Measurements from ENCODE around the gene MPV17L2.
"Not testable (repeated sequence)": the region's sequence is repeated elsewhere in the genome, so short reads cannot be mapped to it uniquely, and the experiment has no call there.

The MPV17L2 gene

DNA sequence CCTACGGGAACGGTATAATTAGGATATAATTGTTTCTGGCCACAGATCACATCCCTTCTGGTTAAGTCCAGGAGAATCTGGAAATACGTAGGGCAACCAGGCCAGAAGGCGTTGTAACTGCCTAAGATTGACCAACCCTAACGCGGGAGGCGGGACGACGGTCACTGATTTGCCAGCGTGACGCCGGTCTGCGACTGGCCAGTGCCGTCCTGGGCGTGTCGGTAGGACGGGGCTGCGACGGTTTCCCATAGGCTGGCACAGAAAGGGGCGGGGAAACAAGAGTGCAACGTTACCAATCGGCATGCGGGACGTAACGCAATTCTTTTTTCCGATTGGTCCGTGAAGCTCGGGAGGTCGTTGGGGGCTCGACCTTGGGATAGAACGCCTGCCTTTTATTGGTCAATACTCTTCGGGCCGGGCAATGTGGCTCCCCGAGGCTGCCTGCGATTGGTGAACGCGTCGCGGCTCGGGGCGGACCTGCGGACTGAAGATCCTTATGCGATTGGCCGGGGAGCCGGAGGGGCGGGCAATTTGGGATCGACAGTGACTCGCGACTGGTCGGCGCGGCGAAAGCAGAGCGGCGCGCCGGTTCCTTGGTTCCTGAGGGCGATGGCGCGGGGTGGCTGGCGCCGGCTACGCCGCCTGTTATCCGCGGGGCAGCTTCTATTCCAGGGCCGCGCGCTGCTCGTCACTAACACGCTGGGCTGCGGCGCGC lies at the start of gene MPV17L2:
TSS of gene MPV17L2 (plus strand) at position 546 of the 715 bp plus-strand sequence. CDS start at position 610, 64 bp downstream.
- peak; percentile 99 to 100 (median 100) for DNase-seq

- DNase-seq, result no peak
Observed at GRCh38 chr19:18143902-18144301, 49.1 kb upstream of the MPV17L2 start.

GRCh38 chr19:18144361-18144760 lies 48.7 kb upstream of the MPV17L2 start:
- DNase-seq, result no peak

- no peak for DNase-seq
Observed at GRCh38 chr19:18144906-18145305, 48.1 kb upstream of the MPV17L2 start.

GRCh38 chr19:18145391-18145999 lies 47.5 kb upstream of the MPV17L2 start:
- DNase-seq, result no peak

DNA sequence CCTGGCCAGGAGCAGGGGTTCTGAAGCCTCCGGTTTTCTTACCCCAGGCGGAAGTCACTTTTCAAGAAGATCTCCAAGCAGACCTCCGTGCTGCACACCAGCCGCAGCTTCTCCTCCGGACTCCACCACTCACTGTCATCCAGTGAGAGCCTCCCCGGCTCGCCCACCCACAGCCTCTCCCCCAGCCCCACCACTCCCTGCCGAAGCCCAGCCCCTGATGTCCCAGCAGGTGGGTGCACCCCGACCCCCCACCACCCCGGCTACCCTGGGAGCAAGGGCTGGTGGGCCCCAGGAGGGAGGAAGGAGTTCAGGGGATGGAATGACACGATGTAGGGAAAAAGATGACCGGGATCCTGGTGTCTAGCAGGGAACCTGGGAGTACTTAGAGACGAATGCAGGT lies 45.6 kb upstream of the MPV17L2 start:
- DNase-seq, result no peak

DNA sequence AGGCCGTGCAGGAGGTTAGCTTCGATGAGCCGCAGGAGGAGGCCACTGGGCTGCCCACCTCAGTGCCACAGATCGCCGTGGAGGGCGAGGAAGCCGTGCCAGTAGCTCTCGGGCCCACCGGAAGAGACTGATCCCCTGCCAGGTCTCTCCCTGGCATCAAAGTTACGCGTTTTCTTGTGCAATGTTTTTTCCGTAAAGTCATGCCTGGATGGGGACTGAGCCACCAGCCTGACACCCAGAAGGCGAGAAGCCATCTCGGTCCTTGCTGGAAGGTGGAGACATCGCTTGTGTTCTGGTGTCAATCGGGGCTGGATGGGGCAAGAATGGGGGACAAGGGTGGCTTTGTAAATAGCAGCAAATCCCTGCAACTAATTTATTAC lies 43.4 kb upstream of the MPV17L2 start:
- DNase-seq, result no peak

DNA sequence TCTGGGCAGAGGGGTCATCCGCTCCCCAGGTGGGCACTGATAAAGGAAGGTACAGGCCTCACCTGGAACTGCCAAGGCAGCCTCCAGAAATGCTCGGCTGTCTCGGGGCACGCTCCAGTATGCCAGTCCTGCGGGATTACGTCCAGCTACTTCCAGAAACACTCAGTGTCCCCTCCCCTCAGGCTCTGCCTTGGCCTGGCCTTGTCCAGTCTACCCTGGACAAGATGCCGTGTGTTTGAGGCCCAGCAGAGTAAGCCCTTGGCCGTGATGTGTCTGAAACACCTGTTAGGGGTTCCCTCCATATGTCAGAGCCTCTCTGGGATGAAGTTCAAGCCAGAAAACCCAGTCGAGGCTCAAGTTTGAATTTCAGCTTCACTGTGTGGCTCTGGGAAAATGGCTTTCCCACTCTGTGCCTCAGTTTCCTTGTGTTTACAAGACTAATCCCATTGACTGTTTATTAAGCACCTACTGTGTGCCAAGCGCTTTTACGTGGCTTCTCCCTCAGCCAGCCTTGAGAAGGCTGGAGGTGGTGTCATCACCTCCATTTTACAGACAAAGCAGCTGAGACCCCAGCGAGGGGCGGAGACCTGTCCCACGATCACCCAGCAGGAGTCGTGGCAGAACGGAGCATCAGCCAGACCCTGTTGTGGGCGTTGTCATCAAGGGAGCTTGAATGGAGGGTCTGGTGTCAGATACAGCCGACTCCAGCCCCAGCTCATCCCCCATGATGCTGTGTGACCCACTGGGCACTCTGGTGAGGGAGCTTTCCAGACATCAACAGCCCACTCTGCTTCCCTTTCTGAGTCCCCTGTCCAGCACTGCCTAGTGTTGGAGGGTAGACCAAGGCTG lies 42.0 kb upstream of the MPV17L2 start:
- no peak for DNase-seq

DNA sequence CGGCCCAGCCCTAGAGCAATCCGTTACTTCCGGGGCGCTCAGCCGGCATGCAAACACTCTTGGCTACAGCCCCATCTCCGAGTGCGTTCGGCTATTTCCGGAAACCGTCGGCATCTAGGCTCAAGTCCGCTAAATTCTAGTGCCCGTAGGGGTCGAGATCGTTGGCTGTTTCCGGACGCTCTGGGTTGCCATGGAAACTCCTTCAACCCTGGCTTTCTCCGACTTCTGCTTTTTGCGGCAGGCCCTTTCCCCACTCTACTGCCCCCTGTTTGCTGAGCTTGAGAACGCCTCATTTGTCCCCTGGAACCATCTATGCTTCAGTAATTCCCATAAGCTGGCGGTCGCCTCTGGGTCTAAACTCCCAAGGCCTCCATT lies 40.6 kb upstream of the MPV17L2 start:
- peak; percentile 99 to 100 (median 100) for DNase-seq

- DNase-seq, result peak; percentile 99 to 100 (median 99)
Observed at GRCh38 chr19:18152817-18153555, 40.0 kb upstream of the MPV17L2 start, which contains the start of gene PIK3R2. TSS of gene PIK3R2 (plus strand) at chr19:18153163. CDS start at chr19:18155880, 2,717 bp downstream.

GRCh38 chr19:18153556-18154134 lies 39.4 kb upstream of the MPV17L2 start:
- peak in 1 of 3 donors; percentile 35 for DNase-seq

GRCh38 chr19:18155095-18156087 lies 37.6 kb upstream of the MPV17L2 start:
- DNase-seq, result no peak

GRCh38 chr19:18156268-18156667 lies 36.8 kb upstream of the MPV17L2 start:
- no peak for DNase-seq

GRCh38 chr19:18156841-18157464 lies 36.1 kb upstream of the MPV17L2 start:
- peak in 1 of 3 donors; percentile 21 for DNase-seq

GRCh38 chr19:18157465-18158063 lies 35.5 kb upstream of the MPV17L2 start:
- DNase-seq, result no peak

DNA sequence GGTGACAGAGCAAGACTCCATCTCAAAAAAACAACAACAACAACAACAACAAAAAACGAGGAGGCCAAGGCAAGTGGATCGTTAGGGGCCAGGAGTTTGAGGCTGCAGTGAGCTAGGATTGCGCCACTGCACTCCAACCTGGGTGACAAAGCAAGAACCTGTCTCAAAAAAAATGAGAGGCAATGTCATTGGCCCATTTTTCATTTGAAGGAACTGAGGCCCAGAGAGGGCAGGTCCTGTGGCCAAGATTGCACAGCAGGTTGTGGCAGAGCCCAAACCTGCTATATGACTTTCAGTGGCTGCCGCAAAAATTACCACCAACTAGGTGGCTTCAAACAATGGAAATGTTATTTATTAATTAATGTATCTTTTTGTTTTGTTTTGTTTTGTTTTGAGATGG lies 34.6 kb upstream of the MPV17L2 start:
- no peak for DNase-seq

GRCh38 chr19:18159059-18159616 lies 33.9 kb upstream of the MPV17L2 start:
- not testable (repeated sequence) for DNase-seq

- no peak for DNase-seq
Observed at GRCh38 chr19:18159810-18160209, 33.2 kb upstream of the MPV17L2 start.

DNA sequence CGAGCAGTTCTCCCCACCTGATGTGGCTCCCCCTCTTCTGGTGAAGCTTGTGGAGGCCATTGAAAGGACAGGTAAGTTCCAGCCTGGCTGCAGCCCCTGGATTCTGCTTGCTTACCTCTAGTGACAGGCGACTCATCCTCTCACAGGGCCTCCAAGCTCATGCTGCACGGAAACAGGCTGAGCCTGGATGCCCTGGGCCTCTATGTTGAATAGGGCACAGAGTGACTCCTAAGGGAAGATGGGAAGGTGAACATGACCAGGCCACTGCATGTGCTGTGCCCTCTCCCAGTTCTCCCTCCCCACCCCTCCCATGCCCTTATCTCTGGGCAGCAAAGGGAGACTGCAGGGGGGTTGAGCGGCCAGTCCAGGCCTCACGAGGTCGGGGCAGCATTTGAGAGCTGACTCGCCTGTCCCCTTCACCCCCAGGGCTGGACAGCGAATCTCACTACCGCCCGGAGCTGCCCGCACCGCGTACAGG lies 32.5 kb upstream of the MPV17L2 start:
- DNase-seq, result no peak

All from suppressor macrophage treated with lipopolysaccharide for 1 hour (primary cell).